HCT116 (cell line): ENCODE measurements around the gene DNPH1. TPM values are rescaled to one million over a fixed set of nuclear protein-coding genes. Genes with fewer than 3 reads are reported as not detected.

Experiments
- ATAC-seq: fragments of 200-7000 bp; cut with Tn5 transposase; 2 replicates; pipeline ENCODE4 v1.9.1; 2020; ENCODE audit warnings: mild to moderate bottlenecking, moderate library complexity
- BruUV-seq: library from RNA; stranded (reverse); fragments of 400-500 nt; replicated peaks from 2 replicates; lab custom pipeline; 2021; lab: Mats Ljungman, UMichigan
- CTCF ChIA-PET: fragments of 300-600 bp; sonication (Branson Sonifier 250); formaldehyde crosslinking; loops from one replicate; lab custom pipeline; 2021; ENCODE audit warnings: antibody characterized with exemption; lab: Charles Lee
- POLR2A ChIA-PET: fragments of 300-600, 350-600 bp; sonication (Branson Sonifier 250); formaldehyde crosslinking; loops from one replicate; lab custom pipeline; 2021; ENCODE audit warnings: antibody characterized with exemption; lab: Charles Lee
- RAD21 ChIA-PET, 2 experiments: fragments of 300-600 bp; sonication (Branson Sonifier 250); formaldehyde crosslinking; loops; one replicate each; lab custom pipeline; 2023; ENCODE audit warnings: low total read pairs in 2 of 2; ENCODE audit not compliant: uncharacterized antibody in 2 of 2, unreplicated experiment in 2 of 2, low non-redundant PET in 1 of 2; lab: Charles Lee
- DNase-seq: peaks from one replicate; pipeline ENCODE4 v3.0.0-alpha.2; 2010; ENCODE audit warnings: low read depth, low spot score
- H2AFZ ChIP-seq: fragments of 200-600 bp; shearing (Covaris generic), sonication (generic); 2 replicates; pipeline ENCODE4 v1.6.1; 2017; ENCODE audit warnings: low read depth, mixed run types, mixed read lengths, antibody characterized with exemption, low read length; ENCODE audit not compliant: poor library complexity, severe bottlenecking
- H3K27ac ChIP-seq: 2 replicates; pipeline ENCODE4 v1.5.1; 2012; ENCODE audit warnings: low read depth, low read length
- H3K27me3 ChIP-seq: fragments of 200-600 bp; sonication (generic); 2 replicates; pipeline ENCODE4 v1.6.1; 2016; ENCODE audit warnings: mixed run types, low read length, mixed read lengths; ENCODE audit not compliant: insufficient read depth
- H3K36me3 ChIP-seq, 2 experiments: fragments of 200-500 bp in 1 of 2; fragments of 200-600 bp in 1 of 2; sonication (Bioruptor generic) in 1 of 2; sonication (generic) in 1 of 2; 2 replicates each; pipeline versions ENCODE4 v1.5.1 to v1.6.1; 2014 to 2016; ENCODE audit warnings: low read length in 2 of 2, inconsistent platforms in 1 of 2, mixed read lengths in 1 of 2, mixed run types in 1 of 2; ENCODE audit not compliant: insufficient read depth in 2 of 2, control insufficient read depth in 1 of 2
- H3K4me1 ChIP-seq, 2 experiments: fragments of 200-600 bp in 1 of 2; sonication (generic) in 1 of 2; 2 replicates each; pipeline versions ENCODE4 v1.5.1 to v1.6.1; 2012 to 2017; ENCODE audit warnings: low read length in 2 of 2, inconsistent platforms in 1 of 2, mild to moderate bottlenecking in 1 of 2, mixed read lengths in 1 of 2, mixed run types in 1 of 2, moderate library complexity in 1 of 2; ENCODE audit not compliant: insufficient read depth in 2 of 2, control insufficient read depth in 1 of 2
- H3K4me2 ChIP-seq: fragments of 200-600 bp; sonication (generic); 2 replicates; pipeline ENCODE4 v1.6.1; 2017; ENCODE audit warnings: mixed run types, low read length, mixed read lengths
- H3K4me3 ChIP-seq, 2 experiments: fragments of 200-600 bp in 1 of 2; sonication (generic) in 1 of 2; replicated peaks in 1 of 2; 2 replicates each; pipeline ENCODE4 v1.5.1; 2011 to 2016; ENCODE audit warnings: low read length in 2 of 2, control low read depth in 1 of 2, low read depth in 1 of 2, mild to moderate bottlenecking in 1 of 2, mixed read lengths in 1 of 2, mixed run types in 1 of 2
- H3K79me2 ChIP-seq: fragments of 200-600 bp; sonication (generic); 2 replicates; pipeline ENCODE4 v1.6.1; 2017; ENCODE audit warnings: mild to moderate bottlenecking, mixed run types, low read length, moderate library complexity, mixed read lengths; ENCODE audit not compliant: insufficient read depth
- H3K9ac ChIP-seq: fragments of 200-600 bp; sonication (generic); 2 replicates; pipeline ENCODE4 v1.6.1; 2016; ENCODE audit warnings: low read length, mixed read lengths
- H3K9me2 ChIP-seq: fragments of 200-600 bp; sonication (generic), shearing (Covaris generic); 2 replicates; pipeline ENCODE4 v1.6.1; 2017; ENCODE audit warnings: mixed run types, mild to moderate bottlenecking, moderate library complexity; ENCODE audit not compliant: insufficient read depth
- H3K9me3 ChIP-seq, 2 experiments: fragments of 200-500 bp in 1 of 2; fragments of 200-600 bp in 1 of 2; sonication (Bioruptor generic) in 1 of 2; sonication (generic) in 1 of 2; 2 replicates each; pipeline ENCODE4 v1.6.1; 2014 to 2017; ENCODE audit warnings: low read length in 2 of 2, mixed read lengths in 2 of 2, inconsistent platforms in 1 of 2, low read depth in 1 of 2, mild to moderate bottlenecking in 1 of 2, mixed run types in 1 of 2, moderate library complexity in 1 of 2; ENCODE audit not compliant: control insufficient read depth in 1 of 2, insufficient read depth in 1 of 2
- H4K20me1 ChIP-seq: fragments of 200-600 bp; sonication (generic), shearing (Covaris generic); 2 replicates; pipeline ENCODE4 v1.6.1; 2017; ENCODE audit warnings: mixed run types, mild to moderate bottlenecking, moderate library complexity; ENCODE audit not compliant: insufficient read depth
- ATF3 ChIP-seq: IDR thresholded peaks from 2 replicates; pipeline ENCODE4 v1.6.1; 2012
- CBX3 ChIP-seq: IDR thresholded peaks from 2 replicates; pipeline ENCODE4 v1.6.1; 2012; ENCODE audit warnings: low read depth
- CEBPB ChIP-seq: IDR thresholded peaks from 2 replicates; pipeline ENCODE4 v1.6.1; 2012; ENCODE audit warnings: low read depth
- EGR1 ChIP-seq: IDR thresholded peaks from 2 replicates; pipeline ENCODE4 v1.6.1; 2012; ENCODE audit warnings: low read depth
- EZH2 ChIP-seq: fragments of 200-600 bp; sonication (generic); IDR thresholded peaks from 2 replicates; pipeline ENCODE4 v1.6.1; 2017; ENCODE audit warnings: antibody characterized with exemption, mixed run types
- EZH2phosphoT487 ChIP-seq: fragments of 200-600 bp; IDR thresholded peaks from 2 replicates; pipeline ENCODE4 v1.6.1; 2018; ENCODE audit warnings: antibody characterized with exemption, borderline replicate concordance
- MAX ChIP-seq: IDR thresholded peaks from 2 replicates; pipeline ENCODE4 v1.6.1; 2012
- POLR2AphosphoS5 ChIP-seq: IDR thresholded peaks from 2 replicates; pipeline ENCODE4 v1.6.1; 2011; ENCODE audit warnings: mild to moderate bottlenecking, low read depth, low read length, moderate library complexity
- REST ChIP-seq: IDR thresholded peaks from 2 replicates; pipeline ENCODE4 v1.6.1; 2012; ENCODE audit warnings: low read depth
- SIN3A ChIP-seq: IDR thresholded peaks from 2 replicates; pipeline ENCODE4 v1.6.1; 2012; ENCODE audit warnings: low read depth
- SRF ChIP-seq: IDR thresholded peaks from 2 replicates; pipeline ENCODE4 v1.6.1; 2012; ENCODE audit warnings: low read depth
- TCF7L2 ChIP-seq: IDR thresholded peaks from 2 replicates; pipeline ENCODE4 v1.7.0; 2011; ENCODE audit warnings: borderline replicate concordance, inconsistent platforms; ENCODE audit not compliant: insufficient read depth, insufficient read length; ENCODE audit errors: extremely low read depth
- ZBTB33 ChIP-seq: IDR thresholded peaks from 2 replicates; pipeline ENCODE4 v1.6.1; 2011; ENCODE audit warnings: mild to moderate bottlenecking, low read length, moderate library complexity; ENCODE audit not compliant: insufficient replicate concordance; ENCODE audit errors: extremely low read depth
- intact Hi-C: fragments of 100-400 bp; cut with micrococcal nuclease; formaldehyde crosslinking; loops from 2 replicates; pipeline ENCODE4 v1.10.0; 2022
- total RNA-seq: library from RNA; stranded (reverse); gene quantifications from one replicate; pipeline ENCODE4 v1.2.1, GENCODE V29; 2021; ENCODE audit not compliant: unreplicated experiment

DNPH1 gene
- total RNA-seq, 1 experiment from 2014 or later: 117 TPM

- no peak for ATAC-seq
- intact Hi-C loops: no loop called here
- Histone ChIP-seq H3K79me2 (no peaks in the 10 kb centered on the region), H3K36me3 (no peaks in the 10 kb centered on the region; a peak in 1 of 4 replicates), H3K4me1 (no peaks in the 10 kb centered on the region), H3K27ac (no peak overlapping the region), H3K9me3 (no peaks in the 10 kb centered on the region), H3K4me3 (no peak overlapping the region), H3K27me3 (no peaks in the 10 kb centered on the region), H3K4me2 (no peak overlapping the region), H3K9ac (no peak overlapping the region), H2AFZ (no peak overlapping the region), H4K20me1 (no peaks in the 10 kb centered on the region), H3K9me2 (no peaks in the 10 kb centered on the region)
- ChIA-PET POLR2A (no interaction called here), CTCF (no interaction called here), RAD21 (no interaction called here)
- DNase-seq: no peak
- TF ChIP-seq MAX (no peak), CEBPB (no peak), REST (no peak), EZH2 (no peak), ZBTB33 (no peak), SIN3A (no peak), POLR2AphosphoS5 (no peak), SRF (no peak), EZH2phosphoT487 (no peak), ATF3 (no peak), TCF7L2 (no peak), EGR1 (no peak), CBX3 (no peak)
- BruUV-seq: no TSS peak
Measured at GRCh38 chr6:43213431-43213830, 15.8 kb downstream of the DNPH1 start.
